OCI-LY3 (cell line): ENCODE data around the gene RAB34.

ENCODE experiments used
- CTCF ChIP-seq: fragments of 200-600, 300-600 bp; sonication (generic); IDR thresholded peaks from 2 replicates; pipeline ENCODE4 v1.5.1; 2014; ENCODE audit warnings: antibody characterized with exemption, low read length, low read depth
- EZH2phosphoT487 ChIP-seq: fragments of 200-600 bp; shearing (Covaris generic); IDR thresholded peaks from 2 replicates; pipeline ENCODE4 v1.6.1; 2018; ENCODE audit warnings: antibody characterized with exemption, mixed run types, low read depth

- TF ChIP-seq CTCF (no peak), EZH2phosphoT487 (no peak)
Measured at GRCh38 chr17:28688481-28688880, 29.2 kb downstream of the RAB34 start.
